ENCODE results near the gene NF1.

NF1 gene

DNA sequence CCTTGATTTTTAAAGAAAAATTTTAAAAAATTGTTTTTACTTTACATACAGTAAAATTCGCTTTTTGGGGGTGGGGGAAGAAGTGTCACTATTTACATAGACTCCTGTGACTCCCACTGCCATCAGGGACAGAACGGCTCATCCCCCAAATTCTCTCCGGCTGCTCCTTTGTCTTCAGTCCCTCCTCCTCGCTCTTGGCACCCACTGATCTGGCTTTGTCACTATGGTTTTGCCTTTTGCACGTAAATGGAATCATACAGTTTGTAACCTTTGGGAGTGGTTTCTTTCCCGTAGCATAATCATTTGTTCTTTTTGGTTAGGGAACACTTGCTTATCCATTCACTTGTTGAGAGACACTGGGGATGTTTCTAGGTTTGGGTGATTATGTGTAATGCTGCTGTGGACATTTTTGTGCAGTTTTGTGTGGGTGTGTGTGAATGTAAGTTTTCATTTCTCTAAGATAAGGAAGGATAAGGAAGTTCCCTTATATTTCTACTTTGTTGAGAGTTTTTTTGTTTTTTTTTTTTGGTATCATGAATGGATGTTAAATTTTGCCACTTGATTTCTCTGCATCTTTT is 324.1 kb downstream of the NF1 start:
- TF ChIP-seq, protein P1, sequence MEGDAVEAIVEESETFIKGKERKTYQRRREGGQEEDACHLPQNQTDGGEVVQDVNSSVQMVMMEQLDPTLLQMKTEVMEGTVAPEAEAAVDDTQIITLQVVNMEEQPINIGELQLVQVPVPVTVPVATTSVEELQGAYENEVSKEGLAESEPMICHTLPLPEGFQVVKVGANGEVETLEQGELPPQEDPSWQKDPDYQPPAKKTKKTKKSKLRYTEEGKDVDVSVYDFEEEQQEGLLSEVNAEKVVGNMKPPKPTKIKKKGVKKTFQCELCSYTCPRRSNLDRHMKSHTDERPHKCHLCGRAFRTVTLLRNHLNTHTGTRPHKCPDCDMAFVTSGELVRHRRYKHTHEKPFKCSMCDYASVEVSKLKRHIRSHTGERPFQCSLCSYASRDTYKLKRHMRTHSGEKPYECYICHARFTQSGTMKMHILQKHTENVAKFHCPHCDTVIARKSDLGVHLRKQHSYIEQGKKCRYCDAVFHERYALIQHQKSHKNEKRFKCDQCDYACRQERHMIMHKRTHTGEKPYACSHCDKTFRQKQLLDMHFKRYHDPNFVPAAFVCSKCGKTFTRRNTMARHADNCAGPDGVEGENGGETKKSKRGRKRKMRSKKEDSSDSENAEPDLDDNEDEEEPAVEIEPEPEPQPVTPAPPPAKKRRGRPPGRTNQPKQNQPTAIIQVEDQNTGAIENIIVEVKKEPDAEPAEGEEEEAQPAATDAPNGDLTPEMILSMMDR (conservative IDR thresholded peaks at IDR 0.05; ENCODE audit: low read depth, low read length) = no peak
- Histone ChIP-seq H3K4me2 (no peak overlapping the region), H3K79me2 (ENCODE audit: insufficient read depth, low read depth) (no peaks in the 10 kb centered on the region), H3K4me1 (ENCODE audit: low read depth, poor library complexity, severe bottlenecking) (no peaks in the 10 kb centered on the region), H3K4me3 (IDR thresholded peaks at IDR 0.05; ENCODE audit: insufficient read depth, low read depth, low read length) (no peak overlapping the region), H3K27ac (no peak overlapping the region), H4K20me1 (ENCODE audit: insufficient read depth) (no peaks in the 10 kb centered on the region), H2AFZ (ENCODE audit: low read depth) (no peak overlapping the region), H3K27me3 (ENCODE audit: insufficient read depth, low read depth) (no peaks in the 10 kb centered on the region), H3K9ac (no peak overlapping the region), H3K36me3 (ENCODE audit: insufficient read depth) (no peaks in the 10 kb centered on the region)

DNA sequence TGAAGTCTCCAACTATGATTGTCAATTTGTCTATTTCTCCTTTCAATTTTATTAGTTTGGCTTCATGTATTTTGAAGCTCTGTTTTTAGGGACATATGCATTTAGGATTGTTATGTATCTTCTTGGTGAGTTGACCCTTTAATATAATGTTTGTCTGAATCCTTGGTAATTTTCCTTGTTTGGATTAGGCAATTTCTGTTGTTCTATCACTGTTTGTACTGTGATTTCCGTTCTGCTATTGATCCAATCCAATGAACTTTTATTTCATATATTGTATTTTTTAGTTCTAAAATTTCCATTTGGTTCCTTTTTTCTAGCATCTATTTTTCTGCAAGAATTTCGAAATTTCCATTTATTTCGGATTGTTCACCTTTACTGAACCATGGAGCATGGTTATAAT is 327.7 kb downstream of the NF1 start:
- TF ChIP-seq, protein P1 (conservative IDR thresholded peaks at IDR 0.05; ENCODE audit: low read depth, low read length) = no peak
- no peak overlapping the region for H2AFZ ChIP-seq (ENCODE audit: low read depth)
- H3K36me3 ChIP-seq (ENCODE audit: insufficient read depth) = no peaks in the 10 kb centered on the region
- H3K4me2 ChIP-seq = no peak overlapping the region
- no peak overlapping the region for H3K9ac ChIP-seq
- no peaks in the 10 kb centered on the region for H3K27me3 ChIP-seq (ENCODE audit: insufficient read depth, low read depth)
- no peaks in the 10 kb centered on the region for H4K20me1 ChIP-seq (ENCODE audit: insufficient read depth)
- H3K27ac ChIP-seq = no peak overlapping the region
- H3K4me3 ChIP-seq (IDR thresholded peaks at IDR 0.05; ENCODE audit: insufficient read depth, low read depth, low read length) = no peak overlapping the region
- no peaks in the 10 kb centered on the region for H3K79me2 ChIP-seq (ENCODE audit: insufficient read depth, low read depth)
- no peaks in the 10 kb centered on the region for H3K4me1 ChIP-seq (ENCODE audit: low read depth, poor library complexity, severe bottlenecking)

DNA sequence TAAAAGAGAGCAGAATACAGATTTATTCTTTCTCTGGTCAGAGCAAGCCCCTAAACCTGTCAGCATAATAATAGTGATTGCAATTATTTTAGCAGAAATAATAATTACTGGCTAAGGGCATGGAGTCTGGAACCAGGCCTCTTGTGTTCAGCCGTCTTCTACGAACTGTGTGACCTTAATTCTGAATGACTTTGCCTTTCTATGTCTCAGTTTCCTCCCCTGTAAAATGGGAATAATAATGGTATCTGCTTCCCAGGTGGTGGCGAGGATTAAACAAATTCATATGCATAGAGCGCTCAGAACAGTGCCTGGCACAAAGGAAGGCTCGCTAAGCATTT is 330.1 kb downstream of the NF1 start:
- H3K36me3 ChIP-seq (ENCODE audit: insufficient read depth) = no peaks in the 10 kb centered on the region
- H2AFZ ChIP-seq (ENCODE audit: low read depth) = no peak overlapping the region
- no peaks in the 10 kb centered on the region for H3K4me1 ChIP-seq (ENCODE audit: low read depth, poor library complexity, severe bottlenecking)
- no peak overlapping the region for H3K4me3 ChIP-seq (IDR thresholded peaks at IDR 0.05; ENCODE audit: insufficient read depth, low read depth, low read length)
- H3K4me2 ChIP-seq = no peak overlapping the region
- H3K9ac ChIP-seq = no peak overlapping the region
- TF ChIP-seq, protein P1 (conservative IDR thresholded peaks at IDR 0.05; ENCODE audit: low read depth, low read length) = no peak
- H3K79me2 ChIP-seq (ENCODE audit: insufficient read depth, low read depth) = no peaks in the 10 kb centered on the region
- H3K27me3 ChIP-seq (ENCODE audit: insufficient read depth, low read depth) = no peaks in the 10 kb centered on the region
- H3K27ac ChIP-seq = no peak overlapping the region
- no peaks in the 10 kb centered on the region for H4K20me1 ChIP-seq (ENCODE audit: insufficient read depth)

DNA sequence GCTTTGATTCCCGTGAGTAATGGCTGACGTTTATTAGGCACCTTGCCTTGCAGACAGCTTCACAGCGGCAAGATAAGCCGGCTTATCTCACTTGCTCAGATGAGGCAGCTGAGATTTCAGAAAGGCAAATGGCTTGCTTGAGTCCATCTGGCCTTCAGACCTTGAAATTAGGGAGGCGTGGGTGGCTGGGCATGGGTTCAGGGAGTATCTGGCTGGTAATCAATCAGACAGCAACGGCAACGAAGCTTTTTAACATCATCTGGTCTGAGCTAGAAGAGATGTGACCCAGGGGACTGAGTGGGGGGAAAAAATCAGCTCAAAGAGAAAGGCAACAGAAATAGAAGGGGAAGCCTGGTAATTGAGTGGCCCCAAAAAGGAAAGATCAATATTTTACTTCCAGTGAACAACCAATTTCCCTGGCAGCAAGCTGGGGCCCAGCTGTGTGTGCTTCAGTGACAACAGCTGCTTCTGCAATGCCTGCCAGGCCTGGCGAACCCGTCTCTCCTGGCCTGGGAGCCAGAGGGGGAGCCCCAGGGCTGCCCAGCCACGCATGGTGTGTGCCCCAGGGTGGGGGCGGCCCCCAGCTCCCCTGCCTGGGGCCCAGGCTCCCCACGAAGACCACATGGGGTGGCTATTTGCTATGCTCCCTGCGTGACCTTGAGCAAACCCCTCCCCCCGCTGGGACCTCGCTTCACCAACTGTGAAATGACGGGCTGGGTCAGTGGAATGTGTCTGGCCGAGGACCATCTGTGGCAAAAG is 330.7 kb downstream of the NF1 start:
- H3K27ac ChIP-seq = no peak overlapping the region

More for the DNA sequence above, 330.7 kb downstream of the NF1 start:
- H3K27me3 ChIP-seq (ENCODE audit: insufficient read depth, low read depth) = no peaks in the 10 kb centered on the region
- H4K20me1 ChIP-seq (ENCODE audit: insufficient read depth) = no peaks in the 10 kb centered on the region
- no peak overlapping the region for H3K4me3 ChIP-seq (IDR thresholded peaks at IDR 0.05; ENCODE audit: insufficient read depth, low read depth, low read length)
- H3K4me1 ChIP-seq (ENCODE audit: low read depth, poor library complexity, severe bottlenecking) = no peaks in the 10 kb centered on the region
- H3K4me2 ChIP-seq = no peak overlapping the region
- no peak overlapping the region for H2AFZ ChIP-seq (ENCODE audit: low read depth)
- H3K9ac ChIP-seq = no peak overlapping the region
- H3K36me3 ChIP-seq (ENCODE audit: insufficient read depth) = no peaks in the 10 kb centered on the region
- no peaks in the 10 kb centered on the region for H3K79me2 ChIP-seq (ENCODE audit: insufficient read depth, low read depth)
- TF ChIP-seq, protein P1 (conservative IDR thresholded peaks at IDR 0.05; ENCODE audit: low read depth, low read length) = no peak
